GM23248 (cell line): ENCODE results near the gene DUS3L. TPM values are rescaled to one million over a fixed set of nuclear protein-coding genes. Genes with fewer than 3 reads are reported as not detected.

ENCODE experiments used
- DNase-seq: peaks from one replicate; pipeline ENCODE4 v3.0.0-alpha.2; 2015
- H2AFZ ChIP-seq: fragments of 200-600 bp; sonication (generic); 2 replicates; pipeline ENCODE4 v1.6.1; 2016; ENCODE audit warnings: antibody characterized with exemption
- H3F3A ChIP-seq: fragments of 200-600 bp; sonication (generic); 2 replicates; pipeline ENCODE4 v1.6.1; 2016; ENCODE audit warnings: mild to moderate bottlenecking, antibody characterized with exemption, mixed run types; ENCODE audit not compliant: insufficient read depth
- H3K27ac ChIP-seq: fragments of 200-600 bp; sonication (generic); 2 replicates; pipeline ENCODE4 v1.5.1; 2016; ENCODE audit warnings: mild to moderate bottlenecking
- H3K27me3 ChIP-seq: fragments of 200-600 bp; sonication (generic); replicated peaks from 2 replicates; pipeline ENCODE4 v1.6.1; 2016; ENCODE audit warnings: mild to moderate bottlenecking; ENCODE audit not compliant: insufficient read depth
- H3K36me3 ChIP-seq: fragments of 200-600 bp; sonication (generic); 2 replicates; pipeline ENCODE4 v1.6.1; 2016; ENCODE audit warnings: low read depth, mild to moderate bottlenecking
- H3K4me1 ChIP-seq: fragments of 200-600 bp; sonication (generic); 2 replicates; pipeline ENCODE4 v1.6.1; 2016; ENCODE audit warnings: mild to moderate bottlenecking; ENCODE audit not compliant: insufficient read depth
- H3K4me2 ChIP-seq: fragments of 200-600 bp; sonication (generic); one replicate; pipeline ENCODE4 v1.6.1; 2016; ENCODE audit warnings: mild to moderate bottlenecking; ENCODE audit not compliant: unreplicated experiment
- H3K4me3 ChIP-seq: fragments of 200-600 bp; sonication (generic); 2 replicates; pipeline ENCODE4 v1.5.1; 2016; ENCODE audit warnings: mild to moderate bottlenecking
- H3K79me2 ChIP-seq: fragments of 200-600 bp; sonication (generic); 2 replicates; pipeline ENCODE4 v1.6.1; 2016; ENCODE audit warnings: mild to moderate bottlenecking; ENCODE audit not compliant: insufficient read depth
- H3K9ac ChIP-seq: fragments of 200-600 bp; sonication (generic); 2 replicates; pipeline ENCODE4 v1.6.1; 2016; ENCODE audit warnings: mild to moderate bottlenecking
- H3K9me2 ChIP-seq: fragments of 200-600 bp; sonication (generic); 2 replicates; pipeline ENCODE4 v1.6.1; 2016; ENCODE audit warnings: mixed run types, mild to moderate bottlenecking, moderate library complexity; ENCODE audit not compliant: insufficient read depth
- H3K9me3 ChIP-seq: fragments of 200-600 bp; sonication (generic); one replicate; pipeline ENCODE4 v1.6.1; 2017; ENCODE audit warnings: low read depth
- H4K20me1 ChIP-seq: fragments of 200-600 bp; sonication (generic); 2 replicates; pipeline ENCODE4 v1.6.0; 2016; ENCODE audit not compliant: insufficient read depth
- EZH2 ChIP-seq: fragments of 200-600 bp; sonication (generic); IDR thresholded peaks from 2 replicates; pipeline ENCODE4 v1.6.1; 2018; ENCODE audit warnings: antibody characterized with exemption, mild to moderate bottlenecking; ENCODE audit not compliant: insufficient read depth, poor library complexity, severe bottlenecking
- EZH2phosphoT487 ChIP-seq: fragments of 200-600 bp; sonication (generic); IDR thresholded peaks from 2 replicates; pipeline ENCODE4 v1.6.1; 2018; ENCODE audit warnings: antibody characterized with exemption, moderate library complexity, mild to moderate bottlenecking, low read depth; ENCODE audit not compliant: insufficient read depth
- WGBS, 2 experiments: methylation state at CpG; one replicate each; pipeline ENCODE4 v1.1.6; 2015 to 2017; ENCODE audit warnings: low lambda C conversion rate in 2 of 2, low coverage in 1 of 2; ENCODE audit errors: missing lambda C conversion rate in 2 of 2; 5-methylcytosine and 5-hydroxymethylcytosine counted together
- in situ Hi-C: fragments of 300-500 bp; cut with MboI; formaldehyde crosslinking; loops from 2 replicates; pipeline ENCODE4 v1.15.0; 2020
- polyA plus RNA-seq: library from polyadenylated mRNA; unstranded; fragments of >200 nt; fragmentation: Nextera tagmentation; extraction: Ambion mirVana; gene quantifications from 2 replicates; pipeline ENCODE4 v1.2.1, GENCODE V29; 2016
- total RNA-seq: library from RNA; depleted of rRNA; stranded (reverse); fragments of >200 nt; shearing (Covaris generic); gene quantifications from 2 replicates; pipeline ENCODE4 v1.2.3, GENCODE V29; 2014

Gene DUS3L
- total and polyA plus RNA-seq, 2 experiments from 2014 or later, result 17.1 to 18.6 TPM

DNA sequence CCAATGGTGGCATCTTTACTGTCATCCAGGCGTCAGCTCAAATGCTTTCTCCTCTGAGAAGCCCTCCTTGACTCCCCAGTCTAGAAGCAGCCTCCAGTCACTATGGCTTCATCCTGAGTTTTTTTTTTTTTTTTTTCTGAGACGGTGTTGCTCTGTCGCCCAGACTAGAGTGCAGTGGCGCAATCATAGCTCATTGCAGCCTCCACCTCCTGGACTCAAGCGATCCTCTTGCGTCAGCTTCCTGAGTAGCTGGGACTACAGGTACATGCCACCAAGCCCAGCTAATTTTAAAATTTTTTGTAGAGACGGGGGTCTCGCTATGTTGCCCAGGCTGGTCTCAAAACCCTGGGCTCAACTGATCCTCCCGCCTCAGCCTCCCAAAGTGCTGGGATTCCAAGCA lies 18.1 kb upstream of the DUS3L start:
- Histone ChIP-seq H3K9me3 (no peaks in the 10 kb centered on the region), H3K4me2 (no peak overlapping the region), H3K27me3 (peaks cover 18% of the 10 kb centered on the region), H3K9ac (no peak overlapping the region), H4K20me1 (no peaks in the 10 kb centered on the region), H3K27ac (no peak overlapping the region), H3K79me2 (no peaks in the 10 kb centered on the region), H3K4me3 (no peak overlapping the region), H3K4me1 (no peaks in the 10 kb centered on the region), H3K9me2 (no peaks in the 10 kb centered on the region), H3K36me3 (no peaks in the 10 kb centered on the region), H2AFZ (no peak overlapping the region), H3F3A (no peaks in the 10 kb centered on the region)
- in situ Hi-C loops, result no loop called here
- no peak for DNase-seq
- TF ChIP-seq EZH2phosphoT487, result no peak
- no peak for TF ChIP-seq EZH2
- WGBS, 2 experiments, result 80 to 90% methylated on average over 9 of the region's 9 CpGs

DNA sequence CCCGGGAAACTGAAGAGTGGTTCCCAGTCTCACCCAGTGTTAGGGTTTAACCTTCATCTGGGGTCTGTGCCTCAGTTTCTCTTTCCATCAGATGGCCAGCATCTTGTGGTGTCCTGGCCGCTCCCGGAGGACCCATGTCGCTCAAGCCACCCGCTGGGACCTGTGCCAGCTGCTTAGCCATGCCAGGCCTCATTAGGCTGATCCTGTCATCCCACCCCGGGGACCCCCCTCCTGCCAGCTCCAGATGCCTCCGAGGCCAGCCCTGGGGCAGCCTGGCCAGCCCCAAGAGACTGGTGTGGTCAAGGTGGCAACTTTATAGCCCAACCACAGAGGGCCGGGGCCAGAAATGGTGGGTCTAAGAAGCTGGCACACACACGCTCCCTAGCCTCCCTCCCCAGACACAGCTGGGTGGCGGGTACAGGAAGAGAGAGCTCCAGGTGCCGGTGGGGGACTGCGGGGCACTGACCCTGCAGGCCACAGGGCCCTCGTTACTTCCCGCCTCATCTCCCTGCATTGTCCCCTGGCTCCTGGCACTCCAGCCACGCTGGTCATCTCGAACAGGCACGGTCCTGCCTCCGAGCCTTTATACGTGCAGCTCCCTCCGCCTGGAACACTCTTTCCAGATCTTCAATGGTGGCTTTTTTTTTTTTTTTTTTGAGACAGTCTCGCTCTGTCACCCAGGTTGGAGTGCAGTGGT lies 17.3 kb upstream of the DUS3L start:
- Histone ChIP-seq H3K9ac (no peak overlapping the region), H3K4me1 (no peaks in the 10 kb centered on the region), H3K9me3 (no peaks in the 10 kb centered on the region), H3K9me2 (no peaks in the 10 kb centered on the region), H4K20me1 (no peaks in the 10 kb centered on the region), H3K4me3 (no peak overlapping the region), H3K4me2 (no peak overlapping the region), H3K27ac (no peak overlapping the region), H3K79me2 (no peaks in the 10 kb centered on the region), H2AFZ (no peak overlapping the region), H3K36me3 (no peaks in the 10 kb centered on the region), H3F3A (no peaks in the 10 kb centered on the region), H3K27me3 (peaks cover 15% of the 10 kb centered on the region)
- DNase-seq, result no peak
- 81 to 82% methylated on average over 20 to 21 of the region's 21 CpGs for WGBS, 2 experiments
- in situ Hi-C loops, result no loop called here
- TF ChIP-seq EZH2, result no peak
- no peak for TF ChIP-seq EZH2phosphoT487

- no peak overlapping the region for H3K4me3 ChIP-seq
- no peak overlapping the region for H3K27ac ChIP-seq
- H3K9ac ChIP-seq, result no peak overlapping the region
- no peaks in the 10 kb centered on the region for H3K4me1 ChIP-seq
- H3K36me3 ChIP-seq, result no peaks in the 10 kb centered on the region
- H3K9me3 ChIP-seq, result no peaks in the 10 kb centered on the region
- 89 to 91% methylated on average over 5 of the region's 5 CpGs for WGBS, 2 experiments
- no peaks in the 10 kb centered on the region for H3F3A ChIP-seq
- DNase-seq, result no peak
- in situ Hi-C loops, result no loop called here
- H2AFZ ChIP-seq, result no peak overlapping the region
- H3K4me2 ChIP-seq, result no peak overlapping the region
- H4K20me1 ChIP-seq, result no peaks in the 10 kb centered on the region
- TF ChIP-seq EZH2phosphoT487, result no peak
- no peak for TF ChIP-seq EZH2
- peaks cover 15% of the 10 kb centered on the region for H3K27me3 ChIP-seq
- no peaks in the 10 kb centered on the region for H3K79me2 ChIP-seq
- no peaks in the 10 kb centered on the region for H3K9me2 ChIP-seq
Observed at GRCh38 chr19:5806905-5807304, 15.9 kb upstream of the DUS3L start.

- H3K4me2 ChIP-seq, result no peak overlapping the region
- peaks cover 15% of the 10 kb centered on the region for H3K27me3 ChIP-seq
- H3K9me2 ChIP-seq, result no peaks in the 10 kb centered on the region
- H3F3A ChIP-seq, result no peaks in the 10 kb centered on the region
- DNase-seq, result no peak
- WGBS, 2 experiments, result 33 to 34% methylated on average over 6 of the region's 6 CpGs
- no peak overlapping the region for H3K4me3 ChIP-seq
- H3K9me3 ChIP-seq, result no peaks in the 10 kb centered on the region
- no peaks in the 10 kb centered on the region for H4K20me1 ChIP-seq
- H3K9ac ChIP-seq, result no peak overlapping the region
- no peak overlapping the region for H2AFZ ChIP-seq
- H3K36me3 ChIP-seq, result no peaks in the 10 kb centered on the region
- no peaks in the 10 kb centered on the region for H3K79me2 ChIP-seq
- TF ChIP-seq EZH2 (no peak), EZH2phosphoT487 (no peak)
- H3K27ac ChIP-seq, result no peak overlapping the region
- in situ Hi-C loops, result no loop called here
- H3K4me1 ChIP-seq, result no peaks in the 10 kb centered on the region
Observed at GRCh38 chr19:5806133-5806489, 15.1 kb upstream of the DUS3L start.
